Activated naive CD4-positive, alpha-beta T cell treated with anti-CD3 and anti-CD28 coated beads, Interleukin-2, amount 50 U/mL, for 24 hours (primary cell): ENCODE measurements around the gene TNS1.

Experiments
- H3K27ac Mint-ChIP-seq: one replicate; pipeline ENCODE4 v1.8.0; 2021; ENCODE audit warnings: mild to moderate bottlenecking, mixed read lengths
- H3K27me3 Mint-ChIP-seq: one replicate; pipeline ENCODE4 v1.8.0; 2021; ENCODE audit warnings: mixed read lengths
- H3K36me3 Mint-ChIP-seq: one replicate; pipeline ENCODE4 v1.8.0; 2021; ENCODE audit warnings: mixed read lengths
- H3K4me1 Mint-ChIP-seq: one replicate; pipeline ENCODE4 v1.8.0; 2021; ENCODE audit warnings: mixed read lengths
- H3K4me3 Mint-ChIP-seq: one replicate; pipeline ENCODE4 v1.8.0; 2021; ENCODE audit warnings: mild to moderate bottlenecking, mixed read lengths
- H3K9me3 Mint-ChIP-seq: one replicate; pipeline ENCODE4 v1.8.0; 2021; ENCODE audit warnings: mixed read lengths

Gene TNS1

GRCh38 chr2:217777906-217778305, 224.9 kb downstream of the TNS1 start:
- Mint-ChIP-seq H3K36me3 (peaks cover 4% of the 10 kb centered on the region), H3K9me3 (no peaks in the 10 kb centered on the region), H3K27ac (no peak overlapping the region), H3K4me1 (peaks cover 8% of the 10 kb centered on the region), H3K4me3 (no peak overlapping the region), H3K27me3 (peaks cover 1% of the 10 kb centered on the region)

- Mint-ChIP-seq H3K9me3 (no peaks in the 10 kb centered on the region), H3K4me1 (peaks cover 8% of the 10 kb centered on the region), H3K27me3 (peaks cover 1% of the 10 kb centered on the region), H3K36me3 (peaks cover 4% of the 10 kb centered on the region), H3K4me3 (no peak overlapping the region), H3K27ac (no peak overlapping the region)
Observed at GRCh38 chr2:217776631-217777030, 226.2 kb downstream of the TNS1 start.

GRCh38 chr2:217775920-217776503, 226.8 kb downstream of the TNS1 start:
- Mint-ChIP-seq H3K36me3 (peaks cover 4% of the 10 kb centered on the region), H3K27ac (no peak overlapping the region), H3K4me3 (no peak overlapping the region), H3K4me1 (peaks cover 8% of the 10 kb centered on the region), H3K27me3 (peaks cover 1% of the 10 kb centered on the region), H3K9me3 (no peaks in the 10 kb centered on the region)

- H3K36me3 Mint-ChIP-seq = peaks cover 4% of the 10 kb centered on the region
- peaks cover 1% of the 10 kb centered on the region for H3K27me3 Mint-ChIP-seq
- no peaks in the 10 kb centered on the region for H3K4me1 Mint-ChIP-seq
- no peak overlapping the region for H3K27ac Mint-ChIP-seq
- H3K4me3 Mint-ChIP-seq = no peak overlapping the region
- H3K9me3 Mint-ChIP-seq = no peaks in the 10 kb centered on the region
Observed at GRCh38 chr2:217774232-217774631, 228.6 kb downstream of the TNS1 start.

GRCh38 chr2:217773539-217773938, 229.3 kb downstream of the TNS1 start:
- no peaks in the 10 kb centered on the region for H3K9me3 Mint-ChIP-seq
- H3K4me3 Mint-ChIP-seq = no peak overlapping the region
- no peak overlapping the region for H3K27ac Mint-ChIP-seq
- peaks cover 4% of the 10 kb centered on the region for H3K36me3 Mint-ChIP-seq
- peaks cover 1% of the 10 kb centered on the region for H3K27me3 Mint-ChIP-seq
- H3K4me1 Mint-ChIP-seq = no peaks in the 10 kb centered on the region

- Mint-ChIP-seq H3K27ac (no peak overlapping the region), H3K36me3 (peaks cover 5% of the 10 kb centered on the region), H3K27me3 (peaks cover 9% of the 10 kb centered on the region), H3K9me3 (peaks cover 17% of the 10 kb centered on the region), H3K4me1 (no peaks in the 10 kb centered on the region), H3K4me3 (no peak overlapping the region)
Observed at GRCh38 chr2:217766356-217766755, 236.4 kb downstream of the TNS1 start.

- Mint-ChIP-seq H3K27ac (no peak overlapping the region), H3K9me3 (peaks cover 17% of the 10 kb centered on the region), H3K36me3 (peaks cover 3% of the 10 kb centered on the region), H3K27me3 (peaks cover 11% of the 10 kb centered on the region), H3K4me3 (no peak overlapping the region), H3K4me1 (peaks cover 7% of the 10 kb centered on the region)
Observed at GRCh38 chr2:217761645-217762277, 241.0 kb downstream of the TNS1 start.

- H3K9me3 Mint-ChIP-seq = peaks cover 17% of the 10 kb centered on the region
- H3K4me1 Mint-ChIP-seq = peaks cover 24% of the 10 kb centered on the region
- H3K4me3 Mint-ChIP-seq = no peak overlapping the region
- H3K27me3 Mint-ChIP-seq = peaks cover 9% of the 10 kb centered on the region
- no peak overlapping the region for H3K27ac Mint-ChIP-seq
- H3K36me3 Mint-ChIP-seq = peaks cover 3% of the 10 kb centered on the region
Observed at GRCh38 chr2:217759991-217760390, 242.8 kb downstream of the TNS1 start.

GRCh38 chr2:217757108-217757463, 245.7 kb downstream of the TNS1 start:
- Mint-ChIP-seq H3K4me1 (peaks cover 27% of the 10 kb centered on the region), H3K27me3 (peaks cover 2% of the 10 kb centered on the region), H3K36me3 (no peaks in the 10 kb centered on the region), H3K4me3 (peak overlapping the region; percentile 40), H3K9me3 (peaks cover 4% of the 10 kb centered on the region), H3K27ac (no peak overlapping the region)

- peak overlapping the region; percentile 63 for H3K27ac Mint-ChIP-seq
- H3K9me3 Mint-ChIP-seq = peaks cover 1% of the 10 kb centered on the region
- peaks cover 27% of the 10 kb centered on the region for H3K4me1 Mint-ChIP-seq
- no peaks in the 10 kb centered on the region for H3K36me3 Mint-ChIP-seq
- H3K4me3 Mint-ChIP-seq = peak overlapping the region; percentile 42
- peaks cover 2% of the 10 kb centered on the region for H3K27me3 Mint-ChIP-seq
Observed at GRCh38 chr2:217756375-217757107, 246.3 kb downstream of the TNS1 start.

GRCh38 chr2:217755027-217755745, 247.6 kb downstream of the TNS1 start:
- no peaks in the 10 kb centered on the region for H3K36me3 Mint-ChIP-seq
- no peaks in the 10 kb centered on the region for H3K9me3 Mint-ChIP-seq
- peaks cover 2% of the 10 kb centered on the region for H3K27me3 Mint-ChIP-seq
- H3K4me3 Mint-ChIP-seq = no peak overlapping the region
- H3K4me1 Mint-ChIP-seq = peaks cover 27% of the 10 kb centered on the region
- no peak overlapping the region for H3K27ac Mint-ChIP-seq

- Mint-ChIP-seq H3K36me3 (no peaks in the 10 kb centered on the region), H3K4me3 (no peak overlapping the region), H3K4me1 (peaks cover 27% of the 10 kb centered on the region), H3K9me3 (no peaks in the 10 kb centered on the region), H3K27ac (no peak overlapping the region), H3K27me3 (peaks cover 2% of the 10 kb centered on the region)
Observed at GRCh38 chr2:217753460-217754200, 249.2 kb downstream of the TNS1 start.

- no peaks in the 10 kb centered on the region for H3K36me3 Mint-ChIP-seq
- no peak overlapping the region for H3K27ac Mint-ChIP-seq
- H3K27me3 Mint-ChIP-seq = peaks cover 2% of the 10 kb centered on the region
- no peaks in the 10 kb centered on the region for H3K9me3 Mint-ChIP-seq
- H3K4me1 Mint-ChIP-seq = peaks cover 27% of the 10 kb centered on the region
- H3K4me3 Mint-ChIP-seq = no peak overlapping the region
Observed at GRCh38 chr2:217752714-217753459, 249.9 kb downstream of the TNS1 start.

- no peaks in the 10 kb centered on the region for H3K9me3 Mint-ChIP-seq
- peaks cover 21% of the 10 kb centered on the region for H3K4me1 Mint-ChIP-seq
- H3K27ac Mint-ChIP-seq = no peak overlapping the region
- H3K4me3 Mint-ChIP-seq = no peak overlapping the region
- no peaks in the 10 kb centered on the region for H3K36me3 Mint-ChIP-seq
- no peaks in the 10 kb centered on the region for H3K27me3 Mint-ChIP-seq
Observed at GRCh38 chr2:217751952-217752351, 250.8 kb downstream of the TNS1 start.

GRCh38 chr2:217751192-217751591, 251.6 kb downstream of the TNS1 start:
- Mint-ChIP-seq H3K4me3 (no peak overlapping the region), H3K9me3 (no peaks in the 10 kb centered on the region), H3K4me1 (peaks cover 14% of the 10 kb centered on the region), H3K27ac (no peak overlapping the region), H3K27me3 (no peaks in the 10 kb centered on the region), H3K36me3 (no peaks in the 10 kb centered on the region)
